ENCODE data around the gene SPATA9. TPM values are rescaled to one million over a fixed set of nuclear protein-coding genes. Genes with fewer than 3 reads are reported as not detected.
A peak's percentile ranks its signal among the peaks of the same experiment; 100 is the strongest.

The SPATA9 gene
- 0.78 TPM for total RNA-seq

GRCh38 chr5:95682891-95683290 is at the start of gene SPATA9:
SPATA9 (minus strand) TSS chr5:95682991; CDS start chr5:95682854, 137 bp downstream.
- DNase-seq, result no peak

- no peak for DNase-seq
Observed at GRCh38 chr5:95731571-95732554, 49.1 kb upstream of the SPATA9 start.

GRCh38 chr5:95730730-95731570 is 48.2 kb upstream of the SPATA9 start, which contains the start of gene RHOBTB3:
RHOBTB3 (plus strand) TSS chr5:95731336; CDS start chr5:95731683, 347 bp downstream.
- peak; percentile 87 for DNase-seq

- DNase-seq, result no peak
Observed at GRCh38 chr5:95730011-95730700, 47.4 kb upstream of the SPATA9 start.

GRCh38 chr5:95729115-95730010 is 46.6 kb upstream of the SPATA9 start:
- no peak for DNase-seq

- DNase-seq, result no peak
Observed at GRCh38 chr5:95728494-95729114, 45.8 kb upstream of the SPATA9 start.

GRCh38 chr5:95727764-95728191 is 45.0 kb upstream of the SPATA9 start:
- DNase-seq, result no peak

GRCh38 chr5:95726811-95727763 is 44.3 kb upstream of the SPATA9 start:
- no peak for DNase-seq

GRCh38 chr5:95725937-95726810 is 43.4 kb upstream of the SPATA9 start:
- no peak for DNase-seq

- no peak for DNase-seq
Observed at GRCh38 chr5:95725071-95725820, 42.5 kb upstream of the SPATA9 start.

- DNase-seq, result no peak
Observed at GRCh38 chr5:95723632-95724369, 41.0 kb upstream of the SPATA9 start.

GRCh38 chr5:95721582-95722295 is 38.9 kb upstream of the SPATA9 start:
- no peak for DNase-seq

GRCh38 chr5:95720094-95720786 is 37.4 kb upstream of the SPATA9 start:
- DNase-seq, result no peak

GRCh38 chr5:95718738-95719137 is 35.9 kb upstream of the SPATA9 start:
- DNase-seq, result no peak

GRCh38 chr5:95718203-95718602 is 35.4 kb upstream of the SPATA9 start:
- no peak for DNase-seq

GRCh38 chr5:95717439-95717838 is 34.6 kb upstream of the SPATA9 start:
- no peak for DNase-seq
